Measurements from ENCODE around the gene TMEM245.

Gene TMEM245

DNA sequence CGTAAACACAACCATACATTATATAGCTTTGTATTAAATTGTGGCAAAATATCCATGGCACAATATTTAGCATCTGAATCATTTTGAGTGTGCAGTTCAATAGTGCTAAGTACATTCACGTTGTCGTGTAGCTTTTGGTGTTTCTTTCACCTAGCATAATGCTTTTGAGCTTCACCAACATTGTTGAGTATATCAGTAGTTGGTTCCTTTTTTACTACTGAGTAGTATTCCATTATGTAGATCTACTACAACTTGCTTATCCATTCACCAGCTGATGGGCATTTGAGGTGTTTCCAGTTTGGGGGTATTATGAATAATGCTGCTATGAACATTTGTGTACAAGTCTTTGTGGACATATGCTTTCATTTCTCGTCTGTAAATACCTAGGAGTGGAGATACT, 79.2 kb downstream of the TMEM245 start:
- H3K4me1 Mint-ChIP-seq (ENCODE audit: low read depth), result no peaks in the 10 kb centered on the region
- no peak overlapping the region for H3K4me3 Mint-ChIP-seq
- peaks cover 25% of the 10 kb centered on the region for H3K36me3 Mint-ChIP-seq
- H3K27ac Mint-ChIP-seq, result no peak overlapping the region
- no peaks in the 10 kb centered on the region for H3K27me3 Mint-ChIP-seq
- peaks cover 6% of the 10 kb centered on the region for H3K9me3 Mint-ChIP-seq (ENCODE audit: low read depth)

GRCh38 chr9:109039539-109039938, 80.2 kb downstream of the TMEM245 start:
- H3K4me3 Mint-ChIP-seq, result no peak overlapping the region
- H3K27me3 Mint-ChIP-seq, result no peaks in the 10 kb centered on the region
- H3K4me1 Mint-ChIP-seq (ENCODE audit: low read depth), result no peaks in the 10 kb centered on the region
- H3K36me3 Mint-ChIP-seq, result peaks cover 23% of the 10 kb centered on the region
- H3K9me3 Mint-ChIP-seq (ENCODE audit: low read depth), result peaks cover 6% of the 10 kb centered on the region
- no peak overlapping the region for H3K27ac Mint-ChIP-seq

- H3K27me3 Mint-ChIP-seq, result no peaks in the 10 kb centered on the region
Observed at GRCh38 chr9:109037946-109038715, 81.6 kb downstream of the TMEM245 start.

GRCh38 chr9:109036744-109037680, 82.7 kb downstream of the TMEM245 start:
- Mint-ChIP-seq H3K36me3 (peaks cover 15% of the 10 kb centered on the region), H3K27me3 (no peaks in the 10 kb centered on the region), H3K4me3 (no peak overlapping the region), H3K27ac (peak overlapping the region; percentile 35), H3K4me1 (ENCODE audit: low read depth) (peaks cover under 1% of the 10 kb centered on the region), H3K9me3 (ENCODE audit: low read depth) (no peaks in the 10 kb centered on the region)

More at GRCh38 chr9:109037946-109038715, 81.6 kb downstream of the TMEM245 start:
- peaks cover 1% of the 10 kb centered on the region for H3K9me3 Mint-ChIP-seq (ENCODE audit: low read depth)
- peaks cover 16% of the 10 kb centered on the region for H3K36me3 Mint-ChIP-seq
- H3K4me1 Mint-ChIP-seq (ENCODE audit: low read depth), result no peaks in the 10 kb centered on the region
- no peak overlapping the region for H3K4me3 Mint-ChIP-seq
- H3K27ac Mint-ChIP-seq, result peak overlapping the region; percentile 36

GRCh38 chr9:109035684-109036423, 83.9 kb downstream of the TMEM245 start:
- Mint-ChIP-seq H3K36me3 (peaks cover 17% of the 10 kb centered on the region), H3K4me3 (no peak overlapping the region), H3K4me1 (ENCODE audit: low read depth) (peaks cover 2% of the 10 kb centered on the region), H3K27me3 (no peaks in the 10 kb centered on the region), H3K9me3 (ENCODE audit: low read depth) (no peaks in the 10 kb centered on the region), H3K27ac (no peak overlapping the region)

GRCh38 chr9:109033941-109034700, 85.6 kb downstream of the TMEM245 start:
- no peaks in the 10 kb centered on the region for H3K9me3 Mint-ChIP-seq (ENCODE audit: low read depth)
- H3K4me3 Mint-ChIP-seq, result no peak overlapping the region
- peaks cover 2% of the 10 kb centered on the region for H3K4me1 Mint-ChIP-seq (ENCODE audit: low read depth)
- no peaks in the 10 kb centered on the region for H3K27me3 Mint-ChIP-seq
- H3K36me3 Mint-ChIP-seq, result peaks cover 17% of the 10 kb centered on the region
- no peak overlapping the region for H3K27ac Mint-ChIP-seq

DNA sequence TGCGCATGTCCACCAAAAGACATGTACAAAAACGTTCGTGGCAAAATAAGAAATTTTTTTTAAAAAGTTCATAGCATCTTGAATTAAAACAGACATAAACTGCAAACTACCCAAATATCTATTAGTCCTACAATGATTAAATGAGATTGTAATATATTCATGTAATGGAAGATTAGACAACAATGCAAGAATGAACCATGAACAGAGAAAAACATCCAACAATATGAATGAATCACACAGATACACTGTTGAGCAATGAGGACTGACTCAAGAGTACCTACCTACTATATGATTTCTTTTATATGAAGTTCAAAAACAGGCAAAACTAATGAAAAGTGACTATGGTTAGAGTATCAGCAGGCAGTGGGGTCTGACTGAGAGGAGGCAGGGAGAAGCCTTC, 88.5 kb downstream of the TMEM245 start:
- Mint-ChIP-seq H3K27ac (peak overlapping the region; percentile 10), H3K4me3 (no peak overlapping the region), H3K9me3 (ENCODE audit: low read depth) (no peaks in the 10 kb centered on the region), H3K4me1 (ENCODE audit: low read depth) (peaks cover 9% of the 10 kb centered on the region), H3K27me3 (no peaks in the 10 kb centered on the region), H3K36me3 (peaks cover 17% of the 10 kb centered on the region)

DNA sequence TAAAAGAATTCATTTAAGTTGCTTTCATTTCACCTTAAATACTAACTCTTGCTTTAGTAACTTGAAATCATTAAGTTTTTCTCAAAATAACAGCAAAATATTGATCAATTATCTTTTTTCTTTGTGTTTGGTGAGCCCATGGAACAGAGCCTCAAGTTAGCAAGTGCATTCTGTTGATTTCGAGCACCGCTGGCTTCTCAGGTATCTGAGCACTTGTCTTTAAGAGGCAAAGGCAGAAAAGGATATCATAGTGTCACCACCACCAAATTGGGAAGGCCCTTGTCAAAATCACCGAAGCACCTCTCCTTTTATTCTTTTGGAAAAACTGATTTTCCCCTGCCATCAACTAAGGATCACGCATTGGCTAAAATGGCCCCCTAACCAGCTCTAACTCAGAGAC, 89.3 kb downstream of the TMEM245 start:
- Mint-ChIP-seq H3K4me1 (ENCODE audit: low read depth) (peaks cover 9% of the 10 kb centered on the region), H3K4me3 (no peak overlapping the region), H3K9me3 (ENCODE audit: low read depth) (no peaks in the 10 kb centered on the region), H3K27me3 (no peaks in the 10 kb centered on the region), H3K27ac (no peak overlapping the region), H3K36me3 (peaks cover 12% of the 10 kb centered on the region)

DNA sequence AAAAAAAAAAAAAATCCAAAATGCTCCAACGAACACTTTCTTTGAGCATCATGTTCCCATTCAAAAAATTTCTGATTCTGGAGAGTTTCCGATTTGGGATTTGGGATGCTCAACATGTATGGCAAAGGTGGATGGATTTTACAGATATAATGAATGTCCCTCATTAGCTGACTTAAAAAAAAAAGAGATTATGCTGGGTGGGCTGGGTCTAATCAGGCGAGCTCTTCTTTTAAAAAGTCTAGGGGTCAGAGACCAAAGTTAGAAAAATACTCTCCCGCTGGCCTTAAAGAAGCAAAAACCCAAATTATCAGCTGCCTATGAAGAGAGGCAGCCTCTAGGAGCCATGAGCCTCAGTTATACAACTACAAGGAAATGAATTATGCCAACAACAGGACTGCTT, 91.3 kb downstream of the TMEM245 start:
- peaks cover 10% of the 10 kb centered on the region for H3K36me3 Mint-ChIP-seq
- H3K4me3 Mint-ChIP-seq, result no peak overlapping the region
- H3K27me3 Mint-ChIP-seq, result no peaks in the 10 kb centered on the region
- H3K4me1 Mint-ChIP-seq (ENCODE audit: low read depth), result peaks cover 9% of the 10 kb centered on the region
- no peak overlapping the region for H3K27ac Mint-ChIP-seq
- no peaks in the 10 kb centered on the region for H3K9me3 Mint-ChIP-seq (ENCODE audit: low read depth)

GRCh38 chr9:109027176-109027575, 92.6 kb downstream of the TMEM245 start:
- peaks cover 7% of the 10 kb centered on the region for H3K36me3 Mint-ChIP-seq

DNA sequence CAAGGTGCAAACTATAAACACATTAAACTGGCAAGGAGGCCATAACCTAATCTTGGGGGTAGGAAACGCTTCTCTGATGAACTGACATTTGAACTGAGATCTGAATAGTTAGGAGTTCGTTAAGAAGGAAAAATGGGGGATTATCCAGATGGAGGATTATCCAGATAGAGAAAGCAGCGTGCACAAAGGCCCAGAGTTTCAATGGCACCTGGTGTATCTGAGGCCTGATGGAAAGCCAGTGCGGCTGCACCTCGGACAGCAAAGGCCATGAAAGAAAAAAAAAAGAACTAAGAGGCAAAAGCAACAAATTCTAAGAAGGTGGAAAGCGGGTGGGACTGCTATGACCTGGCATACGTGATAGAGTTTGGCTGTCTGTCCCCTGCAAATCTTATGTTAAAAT, 93.4 kb downstream of the TMEM245 start:
- H3K36me3 Mint-ChIP-seq, result peaks cover 5% of the 10 kb centered on the region
- no peaks in the 10 kb centered on the region for H3K9me3 Mint-ChIP-seq (ENCODE audit: low read depth)
- no peak overlapping the region for H3K4me3 Mint-ChIP-seq
- no peaks in the 10 kb centered on the region for H3K27me3 Mint-ChIP-seq
- H3K27ac Mint-ChIP-seq, result no peak overlapping the region
- H3K4me1 Mint-ChIP-seq (ENCODE audit: low read depth), result peaks cover 7% of the 10 kb centered on the region

More at GRCh38 chr9:109027176-109027575, 92.6 kb downstream of the TMEM245 start:
- Mint-ChIP-seq H3K4me1 (ENCODE audit: low read depth) (peaks cover 9% of the 10 kb centered on the region), H3K27me3 (no peaks in the 10 kb centered on the region), H3K27ac (no peak overlapping the region), H3K9me3 (ENCODE audit: low read depth) (no peaks in the 10 kb centered on the region), H3K4me3 (no peak overlapping the region)

DNA sequence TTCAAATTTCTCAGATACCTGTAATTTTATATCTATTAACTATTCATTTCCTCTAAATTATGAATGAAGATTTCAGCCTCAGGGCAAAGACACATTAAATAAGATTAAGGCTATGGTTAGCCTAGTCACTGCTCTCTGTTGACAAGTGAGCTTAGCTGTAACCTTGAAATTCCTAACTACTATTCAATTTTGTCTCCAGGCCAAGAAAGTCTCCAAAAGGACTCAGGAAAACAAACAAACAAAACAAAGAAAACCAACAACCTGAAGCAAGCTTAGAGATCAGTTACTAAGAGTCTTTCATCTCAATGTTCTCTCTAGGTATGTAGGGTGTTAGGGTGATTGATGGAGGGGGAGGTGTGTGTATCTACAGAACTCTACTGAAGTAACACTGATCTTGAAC, 96.9 kb downstream of the TMEM245 start:
- Mint-ChIP-seq H3K27ac (no peak overlapping the region), H3K4me1 (ENCODE audit: low read depth) (peaks cover 7% of the 10 kb centered on the region), H3K27me3 (no peaks in the 10 kb centered on the region), H3K4me3 (no peak overlapping the region), H3K9me3 (ENCODE audit: low read depth) (no peaks in the 10 kb centered on the region), H3K36me3 (peaks cover 6% of the 10 kb centered on the region)

GRCh38 chr9:109020581-109021511, 98.9 kb downstream of the TMEM245 start:
- H3K27ac Mint-ChIP-seq, result peak overlapping the region; percentile 47

More at GRCh38 chr9:109020581-109021511, 98.9 kb downstream of the TMEM245 start:
- Mint-ChIP-seq H3K4me3 (no peak overlapping the region), H3K36me3 (peaks cover 6% of the 10 kb centered on the region), H3K27me3 (no peaks in the 10 kb centered on the region), H3K9me3 (ENCODE audit: low read depth) (no peaks in the 10 kb centered on the region), H3K4me1 (ENCODE audit: low read depth) (no peaks in the 10 kb centered on the region)

Data from activated naive CD8-positive, alpha-beta T cell (primary cell).